GM21447 (cell line): Measurements from ENCODE around the gene SMURF1.

ENCODE experiments used
- ATAC-seq: cut with Tn5 transposase; IDR thresholded peaks from one replicate; pipeline ENCODE4 v1.9.1; 2021; ENCODE audit not compliant: unreplicated experiment

The SMURF1 gene

DNA sequence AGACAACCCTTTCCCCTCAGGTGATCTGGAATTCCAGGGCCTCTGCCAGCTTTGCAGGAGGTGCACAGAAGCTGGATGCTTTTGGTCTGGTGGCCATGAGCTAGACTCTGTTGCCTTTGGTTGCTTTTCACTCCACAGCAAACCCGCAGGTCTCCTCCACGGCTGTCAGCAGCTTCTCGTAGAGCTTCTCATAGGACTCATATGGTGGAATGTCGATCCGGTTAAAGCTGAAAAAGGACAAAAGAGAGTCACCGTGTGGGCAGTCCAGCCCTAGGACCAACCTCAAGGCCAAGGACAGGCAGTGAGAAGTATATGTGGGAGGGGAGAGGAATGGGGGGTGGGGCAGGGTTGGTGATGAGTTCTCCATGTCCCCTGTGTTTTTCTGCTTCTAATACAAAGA lies 113.5 kb downstream of the SMURF1 start:
- no peak for ATAC-seq

DNA sequence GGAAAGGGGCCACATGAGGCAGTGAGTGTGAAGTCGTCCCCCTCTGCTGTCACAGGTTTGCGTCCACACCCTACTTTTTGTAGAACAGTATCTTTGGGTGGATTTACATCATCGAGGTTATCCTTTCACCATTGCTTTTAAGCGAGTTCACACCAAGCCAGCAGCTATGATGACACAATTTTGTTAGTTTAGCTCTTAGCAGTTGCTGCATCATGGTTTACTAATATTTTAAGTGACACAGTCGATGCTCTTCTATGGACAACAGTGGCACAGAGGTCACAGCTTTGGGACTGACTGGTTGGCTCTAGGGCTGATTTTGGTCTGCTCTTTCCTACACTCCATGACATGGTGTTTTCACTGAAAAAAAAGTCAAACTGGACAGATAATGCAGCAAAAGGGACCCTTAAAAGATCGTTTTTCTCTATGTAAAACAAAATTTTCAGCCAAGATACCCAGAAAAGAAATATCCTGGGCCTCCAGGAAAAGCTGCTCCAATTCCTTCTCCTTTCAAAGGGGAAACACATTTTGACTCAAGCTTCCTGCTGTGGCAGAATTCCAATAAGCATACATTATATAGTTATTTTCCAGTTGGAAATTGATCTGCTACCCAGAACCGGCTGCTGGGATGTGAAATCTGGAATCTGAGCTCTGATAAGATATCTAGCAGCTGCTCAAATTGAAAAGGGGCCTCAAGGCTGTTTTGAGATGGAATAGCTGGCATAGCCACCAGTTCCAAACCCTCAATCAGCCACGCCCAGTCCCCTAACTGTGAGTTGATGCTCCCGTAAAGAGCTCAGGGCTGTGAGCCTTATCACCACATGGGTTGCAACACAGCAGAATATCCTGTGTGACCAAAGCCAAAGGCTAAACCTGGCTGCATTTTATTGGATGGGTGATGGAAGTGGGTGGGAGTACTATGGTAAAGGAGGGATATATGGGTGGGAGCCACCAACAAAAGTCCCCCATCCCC lies 114.2 kb downstream of the SMURF1 start:
- no peak for ATAC-seq

DNA sequence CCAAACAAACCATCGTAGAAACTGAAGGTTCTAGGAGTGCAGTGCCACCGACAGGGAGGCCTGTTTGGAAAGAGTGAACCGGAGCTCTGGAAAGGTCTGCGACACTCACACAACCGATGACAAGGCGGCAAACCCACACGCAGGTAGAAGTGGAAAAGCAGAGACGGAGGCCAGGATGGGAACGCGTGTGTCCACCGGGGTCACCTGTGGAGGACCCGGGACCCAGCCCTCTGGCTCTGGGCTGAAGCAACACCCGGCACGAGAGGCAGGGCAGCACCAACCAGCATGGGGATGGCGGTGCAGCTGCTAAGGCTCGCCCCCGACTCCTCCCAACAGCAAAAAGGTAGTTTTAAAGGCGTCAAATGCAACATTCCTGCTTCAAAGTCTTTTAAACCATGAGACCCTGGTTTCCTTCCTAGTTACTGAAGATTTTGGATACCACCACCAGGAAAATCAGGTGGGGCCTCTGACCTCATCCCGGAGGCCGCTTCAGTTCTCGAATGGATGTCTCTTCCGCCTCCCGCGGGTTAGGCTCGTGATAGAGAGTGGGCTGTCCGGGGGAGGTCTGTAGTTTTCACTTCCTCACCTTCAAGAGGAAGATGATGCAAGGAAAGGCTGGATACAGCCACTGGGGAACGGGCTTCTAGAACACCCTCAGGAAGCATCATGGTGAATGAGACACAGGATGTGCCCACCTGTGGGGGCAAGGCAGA lies 115.5 kb downstream of the SMURF1 start:
- no peak for ATAC-seq

DNA sequence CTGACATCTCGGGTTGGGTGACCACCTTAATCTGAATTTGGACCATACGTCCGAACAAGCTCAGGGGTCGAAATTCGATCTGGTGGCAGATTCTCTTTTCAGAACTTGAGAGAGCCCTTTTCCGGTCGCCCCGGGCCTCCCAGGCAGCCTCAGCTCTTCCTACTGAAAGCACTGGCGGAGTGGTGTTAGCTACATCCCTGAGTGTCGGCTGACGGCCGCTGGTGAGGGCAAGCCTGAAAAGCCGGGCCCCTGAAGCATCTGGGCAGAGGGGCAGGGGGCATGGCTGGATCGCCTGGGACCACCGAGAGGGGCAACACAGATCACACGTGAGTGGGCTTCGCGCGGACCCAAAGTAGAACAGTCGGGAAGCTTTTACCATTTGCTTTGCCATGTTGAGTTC lies 116.1 kb downstream of the SMURF1 start:
- no peak for ATAC-seq

DNA sequence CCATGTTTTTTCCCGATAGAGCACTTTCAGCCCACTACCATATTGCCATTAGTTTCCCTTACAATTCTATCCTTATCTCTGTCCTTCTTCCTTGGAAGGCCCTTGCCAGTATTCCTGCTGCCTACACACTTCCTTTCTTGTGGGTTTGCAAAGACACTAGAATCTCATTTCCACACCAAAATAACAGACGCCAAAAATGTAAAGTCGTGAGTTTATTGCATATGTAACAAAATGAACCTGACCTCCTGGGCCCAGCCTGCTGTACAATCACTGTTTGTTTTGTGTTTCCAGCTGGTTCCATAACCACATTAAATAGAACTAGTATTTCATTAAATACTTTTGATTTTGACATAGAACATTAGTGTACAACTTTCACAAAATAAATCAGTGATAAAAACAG lies 116.7 kb downstream of the SMURF1 start:
- no peak for ATAC-seq

DNA sequence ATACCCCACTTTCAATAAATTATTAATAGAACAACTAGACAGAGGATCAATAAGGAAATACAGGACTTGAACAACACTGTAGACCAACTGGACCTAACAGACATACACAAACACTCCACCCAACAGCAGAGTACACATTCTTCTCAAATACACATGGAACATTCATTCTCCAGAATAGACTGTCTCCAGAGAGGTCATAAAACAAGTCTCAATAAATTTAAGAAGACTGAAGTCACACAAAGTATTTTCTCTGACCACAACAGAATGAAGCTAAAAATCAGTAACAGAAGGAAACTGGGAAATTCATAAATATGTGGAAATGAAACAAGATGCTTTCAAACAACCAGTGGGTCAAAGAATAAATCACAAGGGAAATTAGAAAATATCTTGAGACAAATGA lies 119.8 kb downstream of the SMURF1 start:
- no peak for ATAC-seq

DNA sequence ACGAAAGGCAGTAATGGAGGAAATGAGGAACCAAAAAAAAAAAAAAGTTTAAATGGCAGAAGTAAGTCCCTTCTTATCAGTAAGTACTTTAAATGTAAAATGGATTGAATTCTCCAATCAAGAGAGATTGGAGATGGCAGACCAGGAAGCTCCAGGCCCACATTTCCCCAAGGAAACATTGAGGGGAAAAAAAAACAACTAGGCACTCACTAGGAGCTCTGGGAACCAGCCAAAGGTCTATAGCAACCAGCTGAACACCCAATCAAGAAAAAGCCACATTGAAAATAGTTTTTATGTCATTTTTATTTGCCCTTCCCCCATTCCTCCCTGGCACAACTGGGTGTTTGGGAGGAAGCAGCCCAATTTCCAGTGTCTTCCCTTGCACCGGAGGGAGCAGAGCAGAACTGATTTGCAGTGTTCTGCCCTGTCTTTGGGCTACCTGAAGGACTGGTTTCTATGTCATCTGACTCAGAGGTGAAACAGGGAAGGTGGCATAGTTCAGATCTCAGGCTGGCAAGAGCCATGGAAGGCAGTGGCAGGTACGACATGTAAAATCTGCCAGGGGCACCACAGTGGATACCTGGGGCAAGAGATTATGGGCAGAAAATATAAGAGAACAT lies 121.9 kb downstream of the SMURF1 start:
- ATAC-seq: no peak

DNA sequence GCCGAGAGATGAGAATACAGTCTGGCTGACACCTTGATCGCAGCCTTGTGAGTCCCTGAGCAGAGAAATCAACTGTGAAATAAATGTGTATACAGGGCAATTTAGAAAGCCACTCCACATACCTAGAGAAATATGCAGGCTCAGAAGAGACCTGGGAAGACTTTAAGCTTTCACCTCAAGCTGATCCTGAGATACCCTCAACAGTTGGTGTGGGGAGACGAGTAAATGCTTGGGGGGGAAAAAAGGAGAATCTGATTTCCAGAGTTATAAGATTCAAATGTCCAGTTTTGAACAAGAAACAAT lies 123.5 kb downstream of the SMURF1 start:
- ATAC-seq: no peak

DNA sequence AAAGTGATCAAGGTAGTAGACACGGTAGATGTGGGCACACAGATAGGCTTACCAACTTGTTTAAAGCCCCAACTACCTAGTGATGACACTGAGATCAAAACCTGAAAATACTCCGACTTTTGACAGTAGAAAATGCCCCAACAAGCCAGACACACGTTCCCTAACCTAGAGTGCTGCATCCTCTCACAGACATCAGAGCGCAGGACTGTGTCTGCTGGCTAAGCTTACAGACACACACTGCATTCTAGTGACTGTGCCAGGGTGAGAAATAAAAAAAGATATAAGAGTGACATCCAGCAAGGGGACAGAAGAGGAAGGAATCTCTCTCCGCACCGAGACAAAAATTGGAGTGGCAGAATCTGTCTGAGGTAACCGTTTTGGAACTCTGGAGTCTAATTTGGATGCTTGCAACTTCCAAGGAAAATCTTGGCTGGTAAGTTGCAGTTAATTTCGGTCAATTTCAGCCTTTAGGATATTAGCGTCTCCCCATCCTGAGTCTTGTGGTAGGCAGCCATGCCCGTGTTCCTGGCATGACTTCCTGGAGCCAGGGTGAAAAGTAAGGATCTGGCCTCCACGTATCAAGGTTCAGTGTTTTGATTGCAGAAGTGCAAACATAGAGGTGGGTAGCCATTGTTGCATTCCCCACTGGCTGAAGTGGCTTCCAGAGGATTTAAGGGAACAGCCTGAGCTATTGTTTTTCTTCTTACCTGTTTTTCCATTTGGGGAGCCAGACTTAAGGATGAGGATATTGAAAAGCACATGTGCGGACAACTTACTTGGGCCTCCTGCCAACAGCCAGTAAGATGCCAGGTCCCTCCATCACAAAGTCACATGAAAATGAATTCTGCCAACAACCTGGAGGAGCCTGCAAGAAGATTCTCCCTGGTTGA lies 124.1 kb downstream of the SMURF1 start:
- no peak for ATAC-seq

DNA sequence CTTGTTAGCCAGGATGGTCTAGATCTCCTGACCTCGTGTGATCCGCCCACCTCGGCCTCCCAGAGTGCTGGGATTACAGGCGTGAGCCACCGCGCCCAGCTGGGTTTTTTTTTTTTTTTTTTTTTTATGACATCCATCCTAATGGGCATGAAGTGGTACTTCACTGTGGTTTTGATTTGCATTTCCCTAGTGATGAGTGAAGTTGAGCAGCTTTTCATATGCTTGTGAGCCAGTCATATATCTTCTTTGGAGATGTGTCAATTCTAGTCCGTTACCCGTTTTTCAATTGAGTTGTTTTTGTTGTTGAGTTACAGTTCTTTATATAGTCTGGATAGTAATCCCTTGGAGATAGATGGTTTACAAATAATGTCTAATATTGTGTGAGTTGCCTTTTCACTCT lies 127.7 kb downstream of the SMURF1 start:
- no peak for ATAC-seq

DNA sequence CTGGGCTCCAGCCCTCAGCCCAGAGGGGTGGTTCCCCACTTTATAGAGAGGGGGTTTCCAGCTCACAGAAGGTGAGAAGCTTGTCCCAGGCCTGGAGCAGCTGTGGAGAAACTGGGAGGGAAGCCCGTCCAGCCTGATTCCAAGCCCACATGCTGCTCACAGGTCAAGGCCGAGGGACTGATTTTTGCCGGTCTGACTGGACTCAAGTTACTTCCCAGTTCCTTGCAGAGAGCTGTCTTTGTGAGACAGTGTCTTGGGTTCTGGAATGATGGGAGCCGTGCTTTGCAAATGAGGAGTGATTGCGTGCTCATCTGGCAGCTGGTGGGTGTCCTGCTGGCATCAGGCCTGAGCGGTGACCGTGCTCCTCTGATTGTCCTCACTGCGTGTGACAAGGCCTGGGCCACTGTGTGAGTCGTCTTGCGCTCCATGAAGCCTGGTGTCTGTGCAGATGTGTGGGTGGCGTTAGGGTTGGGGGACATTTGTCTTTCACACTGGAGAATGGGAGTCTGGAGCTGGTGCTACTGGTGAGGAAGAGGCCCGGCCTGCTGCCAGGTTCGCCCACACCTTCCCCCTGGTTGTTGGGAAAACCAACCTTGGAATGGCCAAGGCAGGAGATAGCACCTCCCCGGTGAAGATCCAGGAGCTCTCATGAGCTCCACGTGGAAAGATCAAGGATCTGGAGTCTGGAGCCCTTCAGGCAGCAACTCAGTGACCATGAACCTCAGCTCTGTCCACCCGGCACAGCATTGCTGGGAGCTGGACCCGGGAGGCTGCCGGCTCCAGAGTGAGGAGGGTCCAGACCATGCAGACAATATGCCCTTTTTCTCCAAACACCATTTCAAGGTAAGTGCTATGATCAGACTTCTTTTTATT lies 129.6 kb downstream of the SMURF1 start:
- ATAC-seq: no peak

DNA sequence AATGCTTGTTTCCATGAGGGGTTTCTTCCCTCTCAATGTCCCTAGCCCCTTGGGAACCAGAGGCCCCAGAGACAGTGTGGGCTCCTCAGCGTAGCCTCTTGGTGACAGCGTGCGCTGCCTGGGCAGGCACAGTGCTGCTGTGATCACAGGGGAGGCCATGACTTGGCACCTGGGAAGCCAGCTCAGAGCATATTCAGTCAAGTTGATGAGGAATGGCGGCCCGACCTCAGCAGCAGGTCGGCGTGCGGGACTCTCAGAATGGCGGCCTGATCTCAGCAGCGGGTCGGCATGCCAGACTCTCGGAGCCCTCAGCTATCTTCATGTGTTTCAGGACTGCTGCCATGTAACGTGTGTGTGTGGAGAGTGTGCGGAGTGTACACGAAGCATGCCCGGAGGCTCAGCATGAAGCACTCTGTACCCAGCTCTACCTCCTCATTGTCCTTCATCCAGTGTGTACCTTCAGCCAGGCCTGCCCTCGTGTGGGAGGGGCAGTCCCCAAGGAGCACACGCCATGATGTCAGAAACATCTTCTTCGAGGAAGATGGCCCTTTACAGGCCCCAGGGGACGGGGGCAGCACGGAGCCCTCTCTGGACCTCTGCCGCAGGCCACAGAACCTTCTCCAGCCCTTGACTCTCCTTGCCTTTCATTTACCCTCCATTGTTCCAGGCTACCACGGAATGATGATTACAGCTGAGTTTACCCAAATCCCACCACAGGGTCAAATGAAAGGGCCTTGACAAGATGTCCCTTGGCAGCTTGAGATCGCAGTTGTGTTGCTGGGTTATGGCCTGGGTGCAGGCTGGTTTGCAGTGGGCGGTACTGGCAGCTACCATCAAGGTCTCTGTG lies 130.4 kb downstream of the SMURF1 start:
- ATAC-seq: no peak

DNA sequence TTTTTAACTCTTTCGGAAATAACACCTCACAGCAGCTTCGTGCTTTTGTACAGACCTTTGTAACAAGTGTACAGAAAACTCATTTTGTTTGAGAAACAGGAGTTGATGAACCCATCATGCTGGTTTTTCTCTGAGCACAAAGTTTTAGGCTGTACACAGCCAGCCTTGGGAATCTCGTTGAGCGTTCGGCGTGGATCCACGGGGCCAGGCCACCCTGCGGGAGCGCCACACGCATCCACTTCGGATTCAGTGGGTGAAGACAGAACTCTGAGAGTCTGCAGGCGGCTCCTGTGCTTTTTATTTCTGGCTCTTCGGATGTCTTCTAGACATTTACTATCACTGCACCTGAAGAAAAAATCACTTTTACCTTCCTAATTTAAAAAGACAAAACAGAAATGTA lies 131.2 kb downstream of the SMURF1 start:
- no peak for ATAC-seq

DNA sequence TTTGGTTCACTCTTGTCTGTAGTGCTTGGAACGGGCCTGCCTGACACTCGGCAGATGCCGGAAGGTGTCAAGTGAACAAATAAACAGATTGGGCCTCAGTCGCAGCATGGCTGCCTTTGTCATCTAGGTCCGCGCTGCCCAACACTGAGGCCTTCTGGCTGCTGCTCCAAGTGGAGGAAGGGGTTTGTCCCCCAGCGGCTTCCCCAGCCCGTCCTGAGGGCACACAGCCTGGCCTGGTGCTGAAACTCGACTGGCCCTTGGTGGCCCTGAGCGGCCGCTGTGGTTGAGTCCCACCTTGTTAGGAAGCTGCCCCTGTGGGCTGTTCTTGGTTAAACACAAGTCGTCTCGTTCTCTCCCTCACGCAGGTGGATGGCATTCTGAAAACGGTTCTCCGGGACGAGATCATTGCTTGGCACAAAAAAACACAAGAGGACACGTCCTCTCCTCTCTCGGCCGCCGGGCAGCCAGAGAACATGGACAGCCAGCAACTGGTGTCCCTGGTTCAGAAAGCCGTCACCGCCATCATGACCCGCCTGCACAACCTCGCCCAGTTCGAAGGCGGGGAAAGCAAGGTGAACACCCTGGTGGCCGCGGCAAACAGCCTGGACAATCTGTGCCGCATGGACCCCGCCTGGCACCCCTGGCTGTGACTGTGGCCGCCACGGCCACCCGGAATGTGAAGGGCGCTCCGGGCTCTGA lies 132.1 kb downstream of the SMURF1 start:
- ATAC-seq: no peak

DNA sequence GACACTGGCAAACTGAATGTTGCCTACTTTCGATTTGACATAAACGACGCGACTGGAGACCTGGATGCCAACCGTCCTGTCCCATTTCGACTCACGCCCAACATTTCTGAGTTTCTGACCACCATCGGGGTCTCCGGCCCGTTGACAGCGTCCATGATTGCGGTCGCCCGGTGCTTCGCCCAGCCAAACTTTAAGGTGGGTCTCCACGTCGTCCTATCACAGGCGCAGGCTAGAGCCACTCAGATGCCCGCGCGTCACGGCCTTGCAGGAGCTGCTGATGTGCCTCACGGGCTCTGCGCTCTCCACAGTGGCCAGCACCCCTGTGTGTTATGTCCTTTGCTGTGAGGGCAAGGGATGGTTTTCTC lies 132.6 kb downstream of the SMURF1 start:
- ATAC-seq: no peak

DNA sequence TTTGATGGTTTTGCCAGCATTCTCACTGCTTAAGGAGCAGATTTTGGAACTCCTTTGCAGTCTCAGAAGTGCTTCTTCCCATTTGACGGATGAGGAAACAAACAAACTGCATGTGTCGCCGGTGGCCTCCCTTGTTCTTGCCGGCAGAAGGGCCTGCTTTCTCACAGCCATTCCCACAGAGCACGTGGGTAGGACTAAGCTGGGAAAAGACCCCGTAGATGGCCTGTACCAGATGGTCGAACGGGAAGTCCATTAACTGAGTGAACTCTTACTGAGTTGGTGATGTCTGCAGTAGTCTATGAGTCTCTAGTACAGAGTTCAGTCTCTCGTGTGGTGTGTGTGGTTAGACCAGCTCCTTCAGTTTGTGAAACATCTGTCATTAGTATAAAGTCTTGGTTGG lies 133.6 kb downstream of the SMURF1 start:
- ATAC-seq: no peak

DNA sequence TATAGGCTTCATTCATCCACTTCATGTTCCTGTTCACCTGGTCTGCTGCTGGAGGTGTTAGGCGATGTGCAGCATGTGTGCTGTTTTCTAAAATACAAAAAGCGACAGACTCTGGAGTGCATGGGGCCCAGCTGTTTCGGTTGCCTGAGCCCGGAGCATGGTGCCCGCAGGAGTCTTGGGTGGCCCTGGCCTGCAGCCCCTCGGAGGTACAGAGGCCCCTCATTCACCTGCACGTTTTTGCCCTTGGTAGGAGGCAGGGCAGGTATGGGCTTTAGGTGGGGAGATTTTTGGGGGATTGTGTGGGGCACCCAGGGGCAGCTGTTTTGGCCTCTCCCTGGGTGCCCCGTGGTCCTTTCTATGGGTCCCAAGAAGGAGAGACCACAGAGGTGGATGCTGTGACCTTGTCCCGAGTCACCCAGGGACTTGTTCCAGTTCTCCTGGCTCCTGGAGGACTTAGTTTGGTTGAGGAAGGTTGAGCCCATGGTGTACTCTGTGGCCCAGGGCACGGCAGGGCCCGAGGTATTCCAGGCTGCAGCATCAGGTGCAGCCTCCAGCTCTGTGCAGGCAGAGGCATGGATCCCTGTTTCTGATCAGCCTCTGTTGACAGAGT lies 134.9 kb downstream of the SMURF1 start:
- no peak for ATAC-seq

DNA sequence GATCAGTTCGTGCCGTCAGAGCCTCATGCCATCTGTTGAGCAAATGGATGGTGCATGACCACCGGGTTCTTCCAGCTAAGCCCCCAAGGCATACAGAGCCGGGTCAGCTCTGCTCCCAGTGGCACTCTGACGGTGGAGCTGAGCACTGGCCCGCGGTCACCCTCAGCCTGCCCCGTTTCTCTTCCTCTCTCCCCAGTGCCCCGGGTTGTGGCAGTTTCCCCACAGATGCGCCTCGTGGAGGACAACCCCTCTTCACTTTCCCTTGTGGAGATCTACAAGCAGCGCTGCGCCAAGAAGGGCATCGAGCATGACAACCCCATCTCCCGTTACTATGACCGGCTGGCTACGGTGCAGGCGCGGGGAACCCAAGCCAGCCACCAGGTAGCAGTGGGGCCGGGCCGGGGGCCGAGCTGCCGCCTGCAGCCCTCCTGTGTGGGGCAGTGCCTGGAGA lies 135.7 kb downstream of the SMURF1 start:
- ATAC-seq: no peak
